BLaER1 (cell line): ENCODE results near the gene S100A12.

Experiments
- H3K27ac ChIP-seq: shearing (Covaris generic); formaldehyde crosslinking; 2 replicates; pipeline ENCODE4 v1.8.1; 2022
- H3K27me3 ChIP-seq: shearing (Covaris generic); formaldehyde crosslinking; 2 replicates; pipeline ENCODE4 v1.8.1; 2022
- H3K36me3 ChIP-seq: shearing (Covaris generic); formaldehyde crosslinking; 2 replicates; pipeline ENCODE4 v1.8.1; 2022
- H3K4me1 ChIP-seq: shearing (Covaris generic); formaldehyde crosslinking; 2 replicates; pipeline ENCODE4 v1.8.1; 2022
- H3K4me2 ChIP-seq: shearing (Covaris generic); formaldehyde crosslinking; 2 replicates; pipeline ENCODE4 v1.8.1; 2022
- H3K4me3 ChIP-seq: shearing (Covaris generic); formaldehyde crosslinking; 2 replicates; pipeline ENCODE4 v1.8.1; 2022
- H3K9ac ChIP-seq: shearing (Covaris generic); formaldehyde crosslinking; 2 replicates; pipeline ENCODE4 v1.8.1; 2022
- H3K9me3 ChIP-seq: shearing (Covaris generic); formaldehyde crosslinking; 2 replicates; pipeline ENCODE4 v1.8.1; 2022
- H4K20me1 ChIP-seq: shearing (Covaris generic); formaldehyde crosslinking; 2 replicates; pipeline ENCODE4 v1.8.1; 2022
- Cebpa-rat ChIP-seq: shearing (Covaris generic); IDR thresholded peaks from 2 replicates; pipeline ENCODE4 v1.8.1; 2022

The S100A12 gene

GRCh38 chr1:153333902-153334301 is 41.5 kb downstream of the S100A12 start:
- Histone ChIP-seq H3K4me1 (peaks cover 42% of the 10 kb centered on the region), H3K9me3 (peaks cover 47% of the 10 kb centered on the region), H3K9ac (no peak overlapping the region), H4K20me1 (no peaks in the 10 kb centered on the region), H3K27me3 (no peaks in the 10 kb centered on the region), H3K4me2 (no peak overlapping the region), H3K4me3 (no peak overlapping the region), H3K27ac (no peak overlapping the region), H3K36me3 (0 out of 2 replicates have a peak, but pooled peaks cover 4% of the 10 kb centered on the region)
- no peak for TF ChIP-seq Cebpa-rat

GRCh38 chr1:153324912-153325311 is 50.5 kb downstream of the S100A12 start:
- Histone ChIP-seq H3K36me3 (peaks cover 5% of the 10 kb centered on the region; the same call in 1 of the 2 replicates), H3K9me3 (peaks cover 54% of the 10 kb centered on the region), H3K4me1 (peaks cover 30% of the 10 kb centered on the region), H3K9ac (no peak overlapping the region), H3K4me2 (peak overlapping the region; percentile 55), H3K27ac (no peak overlapping the region), H4K20me1 (no peaks in the 10 kb centered on the region), H3K4me3 (no peak overlapping the region), H3K27me3 (no peaks in the 10 kb centered on the region)
- no peak for TF ChIP-seq Cebpa-rat
